Nephron (organoid): Measurements from ENCODE around the gene CEP164.

Experiments used
- H3K27ac Mint-ChIP-seq, 3 experiments: 2 replicates each; pipeline ENCODE4 v1.8.0; 2020; ENCODE audit warnings: mixed read lengths in 3 of 3, mild to moderate bottlenecking in 2 of 3, moderate library complexity in 1 of 3
- H3K27me3 Mint-ChIP-seq: 2 replicates; pipeline ENCODE4 v1.8.0; 2021; ENCODE audit warnings: low read depth, mild to moderate bottlenecking, moderate library complexity, mixed read lengths
- H3K36me3 Mint-ChIP-seq: 2 replicates; pipeline ENCODE4 v1.8.0; 2020; ENCODE audit warnings: low read depth, mixed read lengths
- H3K4me1 Mint-ChIP-seq: 2 replicates; pipeline ENCODE4 v1.8.0; 2020; ENCODE audit warnings: mixed read lengths
- H3K4me3 Mint-ChIP-seq, 3 experiments: 2 replicates each; pipeline ENCODE4 v1.8.0; 2020; ENCODE audit warnings: mild to moderate bottlenecking in 3 of 3, mixed read lengths in 3 of 3, moderate library complexity in 2 of 3
- H3K9me3 Mint-ChIP-seq: 2 replicates; pipeline ENCODE4 v1.8.0; 2020; ENCODE audit warnings: mixed read lengths
- CTCF ChIP-seq, 3 experiments: fragments of 200-600 bp; sonication (generic); IDR thresholded peaks; one replicate each; pipeline ENCODE4 v1.5.0; 2021; ENCODE audit warnings: antibody characterized with exemption in 3 of 3; ENCODE audit not compliant: unreplicated experiment in 3 of 3

The CEP164 gene

GRCh38 chr11:117439256-117439655 lies 111.6 kb downstream of the CEP164 start:
- Mint-ChIP-seq H3K36me3 (no peaks in the 10 kb centered on the region), H3K9me3 (no peaks in the 10 kb centered on the region), H3K4me1 (peaks cover 9% of the 10 kb centered on the region), H3K4me3 (no peak overlapping the region), H3K27ac (no peak overlapping the region), H3K27me3 (peaks cover 37% of the 10 kb centered on the region)
- no peak for TF ChIP-seq CTCF (IDR thresholded peaks at IDR 0.05; ENCODE audit: unreplicated experiment in 3 of 3)

- Mint-ChIP-seq H3K4me1 (peaks cover 16% of the 10 kb centered on the region), H3K27me3 (peaks cover 39% of the 10 kb centered on the region), H3K36me3 (no peaks in the 10 kb centered on the region), H3K4me3 (no peak overlapping the region), H3K27ac (no peak overlapping the region), H3K9me3 (no peaks in the 10 kb centered on the region)
- TF ChIP-seq CTCF (IDR thresholded peaks at IDR 0.05; ENCODE audit: unreplicated experiment in 3 of 3): no peak
These were observed 112.6 kb downstream of the CEP164 start for GRCh38 chr11:117440258-117440657.

- TF ChIP-seq CTCF (IDR thresholded peaks at IDR 0.05; ENCODE audit: unreplicated experiment in 3 of 3): no peak
- H3K4me1 Mint-ChIP-seq: peaks cover 16% of the 10 kb centered on the region
- H3K4me3 Mint-ChIP-seq: no peak overlapping the region
- H3K27ac Mint-ChIP-seq: no peak overlapping the region
- H3K27me3 Mint-ChIP-seq: peaks cover 36% of the 10 kb centered on the region
- no peaks in the 10 kb centered on the region for H3K36me3 Mint-ChIP-seq
- H3K9me3 Mint-ChIP-seq: no peaks in the 10 kb centered on the region
These were observed 113.7 kb downstream of the CEP164 start for GRCh38 chr11:117441146-117441975.

GRCh38 chr11:117442049-117442868 lies 114.6 kb downstream of the CEP164 start:
- Mint-ChIP-seq H3K9me3 (no peaks in the 10 kb centered on the region), H3K27ac (no peak overlapping the region), H3K36me3 (no peaks in the 10 kb centered on the region), H3K4me1 (peaks cover 16% of the 10 kb centered on the region), H3K4me3 (no peak overlapping the region), H3K27me3 (peaks cover 29% of the 10 kb centered on the region)
- no peak for TF ChIP-seq CTCF (IDR thresholded peaks at IDR 0.05; ENCODE audit: unreplicated experiment in 3 of 3)

GRCh38 chr11:117442869-117443239 lies 115.2 kb downstream of the CEP164 start:
- Mint-ChIP-seq H3K27me3 (peaks cover 33% of the 10 kb centered on the region), H3K27ac (no peak overlapping the region), H3K4me3 (no peak overlapping the region), H3K4me1 (peaks cover 16% of the 10 kb centered on the region), H3K9me3 (peaks cover 2% of the 10 kb centered on the region), H3K36me3 (peaks cover 4% of the 10 kb centered on the region)
- TF ChIP-seq CTCF (IDR thresholded peaks at IDR 0.05; ENCODE audit: unreplicated experiment in 3 of 3): no peak
